HG03097 (cell line): Measurements from ENCODE around the gene KPNB1.

ENCODE experiments used
- ATAC-seq: cut with Tn5 transposase; IDR thresholded peaks from one replicate; pipeline ENCODE4 v1.9.1; 2021; ENCODE audit not compliant: unreplicated experiment, low FRiP score

Gene KPNB1

DNA sequence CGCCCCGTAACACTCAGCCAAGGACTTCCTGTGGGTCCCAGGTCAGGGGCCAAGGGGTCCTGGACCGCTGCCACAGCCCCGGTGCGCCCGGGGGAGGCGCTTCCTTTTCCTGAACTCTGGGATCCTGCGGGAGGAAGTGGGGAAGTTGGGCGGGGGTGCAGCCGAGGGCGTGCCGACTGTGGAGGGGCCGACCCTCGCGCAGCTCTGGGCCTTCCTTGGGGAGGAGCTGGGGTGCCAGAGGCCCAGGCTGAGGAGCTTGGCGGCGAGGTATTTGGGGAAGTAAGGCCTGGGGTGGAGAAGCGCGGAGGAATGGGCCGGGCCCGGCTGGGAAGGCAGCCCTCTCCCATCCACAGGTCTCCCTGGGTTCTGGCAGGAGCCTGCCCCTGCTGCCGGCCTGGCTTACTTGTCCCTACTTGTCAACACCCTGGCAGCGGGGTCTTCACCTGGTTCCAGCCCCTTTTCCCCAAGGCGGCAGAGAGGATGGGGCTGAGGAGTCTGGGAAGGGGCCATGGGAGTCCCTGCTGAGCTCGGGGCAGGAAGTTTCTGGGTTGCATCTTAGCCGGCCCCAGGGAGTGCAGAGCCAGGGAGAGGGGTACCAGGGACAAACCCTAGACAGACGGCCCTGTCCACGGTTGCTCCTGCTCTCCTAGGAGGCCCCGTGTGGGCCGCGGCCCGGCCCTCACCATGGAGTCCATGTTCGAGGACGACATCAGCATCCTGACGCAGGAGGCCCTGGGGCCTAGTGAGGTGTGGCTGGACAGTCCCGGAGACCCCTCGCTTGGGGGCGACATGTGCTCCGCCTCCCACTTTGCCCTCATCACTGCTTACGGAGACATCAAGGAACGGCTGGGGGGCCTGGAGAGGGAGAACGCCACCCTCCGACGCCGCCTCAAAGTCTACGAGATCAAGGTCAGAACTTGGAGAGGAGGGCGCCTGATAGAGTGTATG is 46.0 kb downstream of the KPNB1 start:
- ATAC-seq: no peak

DNA sequence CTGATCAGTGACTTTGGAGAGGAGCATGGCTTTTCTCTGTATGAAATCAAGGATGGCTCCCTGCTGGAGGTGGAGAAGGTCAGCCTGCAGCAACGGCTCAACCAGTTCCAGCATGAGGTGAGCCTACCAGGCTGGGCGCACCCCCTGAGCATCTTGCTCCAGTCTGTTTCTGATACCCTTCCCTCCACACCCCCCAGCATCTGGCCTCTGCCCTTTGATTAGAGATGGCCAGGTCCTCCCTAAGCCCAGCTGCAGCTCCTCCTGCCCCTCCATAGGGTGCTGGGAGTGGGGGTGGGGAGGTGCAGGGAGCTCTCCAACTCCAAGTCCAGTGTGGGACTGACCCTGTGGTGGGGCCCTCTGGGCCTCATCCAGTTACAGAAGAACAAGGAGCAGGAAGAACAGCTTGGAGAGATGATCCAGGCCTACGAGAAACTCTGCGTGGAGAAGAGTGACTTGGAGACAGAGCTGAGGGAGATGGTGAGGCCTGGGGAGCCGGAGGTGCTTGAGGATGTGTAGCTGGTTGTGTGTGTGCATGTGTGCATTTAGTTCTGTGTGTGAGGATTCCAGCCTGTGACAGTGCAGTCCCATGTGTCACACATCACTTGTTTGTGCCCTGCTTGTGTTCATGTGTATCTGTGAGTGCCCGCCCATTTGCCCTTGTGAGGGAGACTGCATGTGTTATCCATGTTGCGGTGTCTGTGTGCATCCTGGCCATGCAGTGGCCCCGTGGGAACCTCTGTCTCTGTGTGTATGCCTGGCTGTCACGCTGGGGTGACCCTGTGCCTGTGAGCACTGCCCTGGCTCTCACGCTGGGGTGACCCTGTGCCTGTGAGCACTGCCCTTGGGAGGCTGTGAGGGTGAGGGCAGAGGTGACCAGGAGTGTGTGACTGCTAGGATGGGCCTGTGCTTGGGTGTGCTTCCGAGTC is 47.3 kb downstream of the KPNB1 start:
- no peak for ATAC-seq

DNA sequence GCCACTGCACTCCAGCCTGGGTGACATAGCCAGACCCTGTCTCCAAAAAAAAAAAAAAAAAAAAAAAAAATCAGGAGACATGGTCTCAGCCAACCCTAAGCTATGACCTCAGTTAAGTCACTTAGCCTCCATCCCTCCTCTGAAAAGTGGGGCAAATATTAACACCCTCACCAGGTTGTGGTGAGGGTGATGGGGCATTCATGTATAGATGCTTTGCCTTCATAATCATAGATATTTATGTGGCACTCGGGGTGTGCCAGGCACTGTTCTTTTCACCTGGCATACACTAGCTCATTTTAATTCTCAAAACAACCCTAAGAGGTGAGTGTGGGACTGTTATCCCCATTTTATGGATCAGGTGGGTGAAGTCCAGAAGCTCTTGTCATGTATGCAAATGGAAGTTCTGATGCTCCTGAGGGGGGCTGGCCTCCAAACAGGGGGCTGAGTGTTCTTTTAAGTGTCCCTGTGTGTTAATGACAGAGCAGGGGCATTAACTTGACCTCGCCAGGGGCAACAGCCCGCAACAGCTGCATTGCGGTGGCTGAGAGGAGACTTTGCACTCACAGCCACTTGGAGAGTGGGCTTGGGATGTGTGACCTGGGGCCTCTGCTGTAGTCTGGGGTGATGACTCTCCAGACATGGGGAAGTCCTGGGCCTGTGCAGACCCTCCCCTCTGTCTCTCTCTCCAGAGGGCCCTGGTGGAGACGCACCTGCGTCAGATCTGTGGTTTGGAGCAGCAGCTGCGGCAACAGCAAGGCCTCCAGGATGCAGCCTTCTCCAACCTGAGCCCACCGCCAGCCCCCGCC is 48.4 kb downstream of the KPNB1 start:
- ATAC-seq: no peak

- no peak for ATAC-seq
Observed at GRCh38 chr17:47698749-47699535, 49.2 kb downstream of the KPNB1 start.

DNA sequence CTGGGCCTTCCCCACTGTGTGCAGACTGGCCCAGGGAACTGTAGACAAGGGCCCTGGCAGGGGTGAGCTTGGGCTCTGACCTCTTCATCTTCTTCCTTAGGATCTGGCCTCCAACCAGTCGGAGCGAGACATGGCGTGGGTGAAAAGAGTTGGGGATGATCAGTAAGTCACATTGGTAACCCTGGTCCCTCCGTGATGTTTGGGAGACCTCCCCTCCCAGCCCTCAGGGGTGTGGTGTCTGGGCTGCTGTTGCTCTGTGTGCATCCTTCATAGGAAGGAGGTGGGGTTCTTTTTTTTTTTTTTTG is 49.8 kb downstream of the KPNB1 start:
- no peak for ATAC-seq

- ATAC-seq: no peak
Observed at GRCh38 chr17:47700471-47701449, 51.0 kb downstream of the KPNB1 start.

DNA sequence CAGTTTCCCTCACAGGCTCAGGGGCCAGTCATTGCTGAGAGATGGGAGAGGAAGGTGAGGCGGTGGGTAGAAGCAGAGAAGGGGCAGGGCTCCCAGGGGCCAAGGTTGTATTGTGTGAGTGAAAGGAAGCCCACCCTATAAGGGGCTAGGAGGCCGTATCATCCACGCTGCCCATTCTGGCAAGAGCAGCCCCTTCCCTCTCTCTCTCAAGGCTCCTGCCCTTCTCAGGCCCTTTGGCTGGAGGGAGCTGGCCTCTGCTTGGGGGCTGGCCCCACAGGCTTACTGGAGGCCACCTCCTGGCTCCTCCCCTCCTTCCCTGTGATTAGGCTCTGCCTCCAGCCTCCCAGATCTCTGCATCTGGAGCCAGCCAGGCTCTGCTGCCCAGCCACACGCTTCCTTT is 51.9 kb downstream of the KPNB1 start:
- no peak for ATAC-seq

GRCh38 chr17:47702391-47702995 is 52.8 kb downstream of the KPNB1 start:
- no peak for ATAC-seq

- no peak for ATAC-seq
Observed at GRCh38 chr17:47703191-47703591, 53.5 kb downstream of the KPNB1 start.

- ATAC-seq: no peak
Observed at GRCh38 chr17:47703671-47704070, 54.0 kb downstream of the KPNB1 start.

- ATAC-seq: no peak
Observed at GRCh38 chr17:47704116-47704515, 54.4 kb downstream of the KPNB1 start.

- no peak for ATAC-seq
Observed at GRCh38 chr17:47704736-47705135, 55.0 kb downstream of the KPNB1 start.

GRCh38 chr17:47705536-47706530 is 56.1 kb downstream of the KPNB1 start:
- no peak for ATAC-seq

DNA sequence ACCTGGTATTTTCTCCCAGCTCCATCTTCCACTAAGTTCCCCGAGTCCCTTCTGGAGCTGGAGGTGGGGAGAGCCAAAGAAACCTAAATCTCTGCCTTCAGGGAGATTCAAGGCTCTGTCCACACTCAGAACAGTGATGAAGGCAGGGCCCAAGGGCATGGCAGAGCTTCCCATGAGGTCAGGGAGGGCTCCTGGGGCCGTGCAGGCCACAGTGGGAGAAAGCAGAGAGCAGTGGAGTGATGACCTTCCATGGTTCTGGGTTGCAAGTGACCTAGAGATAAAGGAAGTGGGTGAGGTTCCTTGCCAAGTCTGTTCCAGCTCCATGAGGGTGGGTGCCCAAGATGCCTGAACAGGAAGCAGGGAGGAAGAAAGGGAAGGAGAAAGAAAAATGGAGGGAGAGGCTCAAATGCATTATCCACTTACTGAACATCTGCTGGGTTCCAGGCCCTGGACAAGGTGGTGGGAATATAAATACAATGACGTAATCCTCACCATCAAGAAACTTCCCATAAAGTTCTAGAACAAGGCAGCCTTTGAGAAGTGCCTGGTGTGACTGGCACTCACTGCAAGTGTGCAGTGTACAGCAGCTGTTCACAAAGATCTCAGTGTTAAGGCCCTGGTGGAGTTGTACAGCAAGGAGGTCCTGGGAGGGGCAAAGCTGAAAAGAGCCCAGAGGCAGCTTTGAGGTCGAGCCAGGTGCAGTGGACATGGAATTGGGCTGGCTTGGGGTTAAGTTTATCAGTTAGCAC is 57.5 kb downstream of the KPNB1 start:
- ATAC-seq: no peak

DNA sequence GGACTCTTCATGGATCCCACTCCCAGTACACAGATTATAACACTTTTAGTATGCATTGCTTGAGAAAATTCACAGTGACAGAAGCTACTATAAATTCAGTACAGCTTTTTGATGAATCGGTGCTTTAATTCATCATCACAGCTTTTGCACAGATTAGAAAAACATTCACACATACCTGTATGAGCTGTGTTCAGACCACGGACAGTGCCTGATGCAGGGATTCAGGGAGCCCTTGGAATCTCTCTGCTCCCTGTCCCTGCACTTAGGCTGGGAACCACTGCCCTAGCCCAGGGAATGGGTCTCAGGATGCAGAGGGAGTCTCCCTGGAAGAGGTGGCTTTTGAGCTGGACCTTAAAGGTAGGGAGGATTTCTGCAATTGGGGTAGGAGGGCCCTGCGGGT is 58.2 kb downstream of the KPNB1 start:
- ATAC-seq: no peak

DNA sequence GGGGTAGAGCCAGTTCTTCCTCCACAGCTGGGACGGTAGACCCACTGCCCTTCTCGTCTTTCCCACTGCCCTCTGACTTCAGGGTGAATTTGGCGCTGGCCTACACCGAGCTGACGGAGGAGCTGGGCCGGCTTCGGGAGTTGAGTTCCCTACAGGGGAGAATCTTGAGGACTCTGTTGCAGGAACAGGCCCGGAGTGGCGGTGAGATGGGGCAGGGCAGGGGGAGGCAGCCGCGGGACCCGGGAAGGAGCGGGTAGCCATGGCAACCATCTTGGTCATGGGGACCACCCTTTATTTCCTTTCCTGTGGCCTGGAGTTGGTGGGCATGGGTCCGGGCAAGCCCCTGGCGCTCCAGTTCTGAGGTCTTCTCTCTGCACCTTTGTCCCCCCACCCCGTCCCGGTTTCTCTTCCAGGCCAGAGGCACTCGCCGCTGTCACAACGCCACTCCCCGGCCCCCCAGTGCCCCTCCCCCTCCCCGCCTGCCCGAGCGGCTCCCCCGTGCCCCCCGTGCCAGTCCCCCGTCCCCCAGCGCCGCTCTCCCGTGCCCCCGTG is 58.7 kb downstream of the KPNB1 start:
- ATAC-seq: no peak
